Measurements from ENCODE around the gene ABHD14A. TPM values are rescaled to one million over a fixed set of nuclear protein-coding genes. Genes with fewer than 3 reads are reported as not detected.

The ABHD14A gene
- total RNA-seq, 3 donors from 2014 or later, result 6.3 to 14.8 (median 9.1) TPM

GRCh38 chr3:52013802-52014598, 39.1 kb downstream of the ABHD14A start:
- no peaks in the 10 kb centered on the region for H3K9me3 ChIP-seq
- ATAC-seq (no peak), DNase-seq (no peak)
- no peaks in the 10 kb centered on the region for H3K4me1 ChIP-seq (ENCODE audit: low read depth)
- no peak overlapping the region for H3K4me3 ChIP-seq
- intact Hi-C loops (cut with DNase I, micrococcal nuclease), result no loop called here
- H3K36me3 ChIP-seq (ENCODE audit: low read depth), result no peaks in the 10 kb centered on the region
- no peak for TF ChIP-seq CTCF (IDR thresholded peaks at IDR 0.05)

GRCh38 chr3:52014613-52015012, 39.7 kb downstream of the ABHD14A start:
- Histone ChIP-seq H3K36me3 (ENCODE audit: low read depth) (no peaks in the 10 kb centered on the region), H3K4me1 (ENCODE audit: low read depth) (no peaks in the 10 kb centered on the region), H3K4me3 (no peak overlapping the region), H3K9me3 (no peaks in the 10 kb centered on the region)
- DNase-seq (no peak), ATAC-seq (no peak)
- intact Hi-C loops (cut with DNase I, micrococcal nuclease), result no loop called here
- TF ChIP-seq CTCF (IDR thresholded peaks at IDR 0.05), result no peak

GRCh38 chr3:52015438-52016228, 40.8 kb downstream of the ABHD14A start:
- no peak overlapping the region for H3K4me3 ChIP-seq
- intact Hi-C loops (cut with DNase I, micrococcal nuclease), result no loop called here
- DNase-seq (no peak), ATAC-seq (no peak)
- TF ChIP-seq CTCF (IDR thresholded peaks at IDR 0.05), result no peak
- no peaks in the 10 kb centered on the region for H3K9me3 ChIP-seq
- no peaks in the 10 kb centered on the region for H3K4me1 ChIP-seq (ENCODE audit: low read depth)
- H3K36me3 ChIP-seq (ENCODE audit: low read depth), result no peaks in the 10 kb centered on the region

GRCh38 chr3:52017586-52017985, 42.7 kb downstream of the ABHD14A start:
- ATAC-seq, result no peak

More at GRCh38 chr3:52017586-52017985, 42.7 kb downstream of the ABHD14A start:
- H3K9me3 ChIP-seq, result no peaks in the 10 kb centered on the region
- no peak for TF ChIP-seq CTCF (IDR thresholded peaks at IDR 0.05)
- intact Hi-C loops (cut with DNase I, micrococcal nuclease), result no loop called here
- H3K4me3 ChIP-seq, result no peak overlapping the region
- no peaks in the 10 kb centered on the region for H3K4me1 ChIP-seq (ENCODE audit: low read depth)
- no peaks in the 10 kb centered on the region for H3K36me3 ChIP-seq (ENCODE audit: low read depth)
- DNase-seq, result no peak

All from mucosa of descending colon (tissue), 3 donors.